Ishikawa (cell line): ENCODE results near the gene ASB7.

Experiments used
- CEBPB ChIP-seq: IDR thresholded peaks from 2 replicates; pipeline ENCODE4 v1.6.1; 2012
- CREB1 ChIP-seq: IDR thresholded peaks from 2 replicates; pipeline ENCODE4 v1.6.1; 2012; ENCODE audit warnings: low read depth
- EGR1 ChIP-seq: IDR thresholded peaks from 2 replicates; pipeline ENCODE4 v1.6.1; 2012
- FOXM1 ChIP-seq: IDR thresholded peaks from 2 replicates; pipeline ENCODE4 v1.6.1; 2012; ENCODE audit warnings: low read depth, borderline replicate concordance
- NFIC ChIP-seq: IDR thresholded peaks from 2 replicates; pipeline ENCODE4 v1.6.1; 2012
- RAD21 ChIP-seq: IDR thresholded peaks from 2 replicates; pipeline ENCODE4 v1.6.1; 2012; ENCODE audit warnings: low read depth
- TAF1 ChIP-seq: IDR thresholded peaks from 2 replicates; pipeline ENCODE4 v1.6.1; 2012; ENCODE audit warnings: low read depth, mild to moderate bottlenecking
- TCF12 ChIP-seq: IDR thresholded peaks from 2 replicates; pipeline ENCODE4 v1.6.1; 2012; ENCODE audit warnings: low read depth
- TEAD4 ChIP-seq: IDR thresholded peaks from 2 replicates; pipeline ENCODE4 v1.6.1; 2012
- YY1 ChIP-seq: IDR thresholded peaks from 2 replicates; pipeline ENCODE4 v1.6.1; 2012; ENCODE audit warnings: low read depth
- ZBTB7A ChIP-seq: IDR thresholded peaks from 2 replicates; pipeline ENCODE4 v1.6.1; 2012; ENCODE audit warnings: low read depth
- TF ChIP-seq, protein P1 (sequence below): IDR thresholded peaks from 2 replicates; pipeline ENCODE4 v1.6.1; 2012; ENCODE audit warnings: low read depth, mild to moderate bottlenecking
- TF ChIP-seq, protein P2 (sequence below): IDR thresholded peaks from 2 replicates; pipeline ENCODE4 v1.6.1; 2012
- TF ChIP-seq, protein P3 (sequence below): IDR thresholded peaks from 2 replicates; pipeline ENCODE4 v1.6.1; 2012

The ASB7 gene

DNA sequence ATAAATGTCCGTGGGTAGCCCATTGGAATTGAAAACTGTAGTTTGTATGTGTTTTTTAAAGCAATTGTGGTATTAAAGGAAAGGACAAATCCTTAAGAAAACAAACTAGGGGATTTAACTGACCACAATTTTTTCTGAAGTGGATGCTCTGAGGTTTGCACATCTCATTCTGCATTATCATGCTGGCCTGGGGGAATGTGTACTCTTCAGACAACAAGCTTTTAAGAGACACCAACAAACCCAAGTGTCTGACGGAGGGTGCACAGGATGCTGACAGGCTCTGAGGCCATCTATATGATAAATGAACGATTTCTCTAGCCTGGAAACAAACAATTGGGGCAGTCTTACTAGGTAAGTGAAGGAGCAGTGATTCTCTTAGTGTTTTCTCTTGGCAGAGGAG lies 9.5 kb upstream of the ASB7 start:
- no peak for TF ChIP-seq CEBPB
- no peak for TF ChIP-seq YY1
- TF ChIP-seq TEAD4, result no peak
- TF ChIP-seq ZBTB7A, result no peak
- TF ChIP-seq NFIC, result no peak
- TF ChIP-seq, protein P1, sequence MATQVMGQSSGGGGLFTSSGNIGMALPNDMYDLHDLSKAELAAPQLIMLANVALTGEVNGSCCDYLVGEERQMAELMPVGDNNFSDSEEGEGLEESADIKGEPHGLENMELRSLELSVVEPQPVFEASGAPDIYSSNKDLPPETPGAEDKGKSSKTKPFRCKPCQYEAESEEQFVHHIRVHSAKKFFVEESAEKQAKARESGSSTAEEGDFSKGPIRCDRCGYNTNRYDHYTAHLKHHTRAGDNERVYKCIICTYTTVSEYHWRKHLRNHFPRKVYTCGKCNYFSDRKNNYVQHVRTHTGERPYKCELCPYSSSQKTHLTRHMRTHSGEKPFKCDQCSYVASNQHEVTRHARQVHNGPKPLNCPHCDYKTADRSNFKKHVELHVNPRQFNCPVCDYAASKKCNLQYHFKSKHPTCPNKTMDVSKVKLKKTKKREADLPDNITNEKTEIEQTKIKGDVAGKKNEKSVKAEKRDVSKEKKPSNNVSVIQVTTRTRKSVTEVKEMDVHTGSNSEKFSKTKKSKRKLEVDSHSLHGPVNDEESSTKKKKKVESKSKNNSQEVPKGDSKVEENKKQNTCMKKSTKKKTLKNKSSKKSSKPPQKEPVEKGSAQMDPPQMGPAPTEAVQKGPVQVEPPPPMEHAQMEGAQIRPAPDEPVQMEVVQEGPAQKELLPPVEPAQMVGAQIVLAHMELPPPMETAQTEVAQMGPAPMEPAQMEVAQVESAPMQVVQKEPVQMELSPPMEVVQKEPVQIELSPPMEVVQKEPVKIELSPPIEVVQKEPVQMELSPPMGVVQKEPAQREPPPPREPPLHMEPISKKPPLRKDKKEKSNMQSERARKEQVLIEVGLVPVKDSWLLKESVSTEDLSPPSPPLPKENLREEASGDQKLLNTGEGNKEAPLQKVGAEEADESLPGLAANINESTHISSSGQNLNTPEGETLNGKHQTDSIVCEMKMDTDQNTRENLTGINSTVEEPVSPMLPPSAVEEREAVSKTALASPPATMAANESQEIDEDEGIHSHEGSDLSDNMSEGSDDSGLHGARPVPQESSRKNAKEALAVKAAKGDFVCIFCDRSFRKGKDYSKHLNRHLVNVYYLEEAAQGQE, result no peak
- TF ChIP-seq EGR1, result no peak
- TF ChIP-seq, protein P2, sequence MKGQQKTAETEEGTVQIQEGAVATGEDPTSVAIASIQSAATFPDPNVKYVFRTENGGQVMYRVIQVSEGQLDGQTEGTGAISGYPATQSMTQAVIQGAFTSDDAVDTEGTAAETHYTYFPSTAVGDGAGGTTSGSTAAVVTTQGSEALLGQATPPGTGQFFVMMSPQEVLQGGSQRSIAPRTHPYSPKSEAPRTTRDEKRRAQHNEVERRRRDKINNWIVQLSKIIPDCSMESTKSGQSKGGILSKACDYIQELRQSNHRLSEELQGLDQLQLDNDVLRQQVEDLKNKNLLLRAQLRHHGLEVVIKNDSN, result no peak
- TF ChIP-seq TAF1, result no peak
- TF ChIP-seq RAD21, result no peak
- no peak for TF ChIP-seq CREB1
- TF ChIP-seq, protein P3, sequence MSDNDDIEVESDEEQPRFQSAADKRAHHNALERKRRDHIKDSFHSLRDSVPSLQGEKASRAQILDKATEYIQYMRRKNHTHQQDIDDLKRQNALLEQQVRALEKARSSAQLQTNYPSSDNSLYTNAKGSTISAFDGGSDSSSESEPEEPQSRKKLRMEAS, result no peak
- TF ChIP-seq FOXM1, result no peak
- TF ChIP-seq TCF12, result no peak

DNA sequence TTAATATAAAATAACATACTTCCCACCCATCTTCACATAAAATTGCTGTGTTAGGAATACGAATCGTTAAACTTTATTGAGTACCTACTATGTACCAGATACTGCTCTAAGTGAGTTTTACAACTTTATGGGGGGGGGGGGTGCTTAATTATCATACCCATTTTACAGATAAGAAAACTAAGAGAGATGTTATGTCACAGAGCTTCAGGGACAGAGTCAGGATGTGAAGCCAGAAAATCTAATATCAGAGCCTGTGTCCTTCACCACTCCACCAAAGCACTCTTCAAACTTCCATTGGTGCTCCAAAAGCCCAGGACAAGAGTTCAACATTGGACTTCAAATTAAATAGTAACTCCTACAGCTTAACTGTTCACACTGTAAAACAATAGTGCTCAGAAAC lies 9.0 kb upstream of the ASB7 start:
- TF ChIP-seq, protein P3, result no peak
- no peak for TF ChIP-seq NFIC

DNA sequence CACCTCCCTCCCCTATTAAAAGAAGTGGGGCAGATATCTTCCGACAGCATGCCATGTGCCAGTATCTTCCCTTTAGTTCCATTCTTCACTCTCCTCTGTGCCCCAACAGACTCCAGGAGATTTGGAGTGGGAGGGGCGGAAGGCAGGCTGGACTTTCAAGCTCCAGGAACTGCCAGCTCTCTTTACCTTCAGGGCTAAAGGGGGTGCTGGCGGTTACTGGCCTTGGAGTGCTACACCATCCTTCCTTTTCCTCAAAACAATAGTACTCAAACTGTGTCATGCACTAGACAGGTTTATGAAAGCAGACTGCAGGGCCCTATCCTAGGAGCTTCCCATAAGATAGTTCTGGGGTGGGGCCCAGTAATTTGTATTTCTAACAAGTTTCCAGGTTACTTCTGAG lies 6.4 kb upstream of the ASB7 start:
- TF ChIP-seq YY1 (no peak), TEAD4 (no peak), FOXM1 (no peak), NFIC (no peak)

DNA sequence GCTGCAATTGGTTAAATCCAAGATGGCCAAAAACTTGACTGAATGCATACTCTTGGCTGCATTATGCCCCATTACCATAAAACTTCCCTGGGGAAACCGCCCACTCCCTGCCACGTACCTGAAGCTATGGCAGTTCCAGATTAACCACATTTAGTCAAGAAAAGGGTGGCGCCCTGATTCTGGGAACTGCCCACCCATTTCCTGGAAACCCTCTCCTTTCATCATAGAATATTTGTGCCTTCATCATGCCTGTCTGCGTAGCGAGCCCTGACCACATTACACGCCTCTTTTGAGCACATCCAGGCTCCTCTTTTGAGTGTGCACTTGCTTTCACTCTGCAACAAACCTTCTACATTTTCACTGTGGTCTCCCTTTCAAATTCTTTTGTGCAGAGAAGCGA lies 5.6 kb upstream of the ASB7 start:
- TF ChIP-seq TEAD4, result no peak
- TF ChIP-seq FOXM1, result no peak
- TF ChIP-seq RAD21, result no peak

DNA sequence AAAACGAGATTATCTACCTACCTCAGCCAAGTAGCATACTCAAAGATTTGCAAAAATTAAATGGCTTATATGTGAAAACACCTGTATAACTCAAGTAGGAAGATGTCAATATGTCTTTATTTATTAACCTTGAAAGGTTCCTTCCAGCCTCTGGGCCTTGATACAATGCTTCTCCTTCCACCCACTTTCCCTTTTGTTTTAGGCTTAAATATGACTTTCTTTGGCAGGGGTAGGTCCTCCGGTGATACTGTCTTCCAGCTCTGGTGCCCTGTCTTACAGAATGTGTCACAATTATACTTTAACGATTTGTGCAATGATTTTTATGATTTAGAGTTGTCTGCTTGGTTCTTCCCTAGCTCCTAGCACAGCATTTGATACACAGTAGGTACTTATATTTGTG lies 4.5 kb upstream of the ASB7 start:
- TF ChIP-seq, protein P1, result no peak
- TF ChIP-seq, protein P3, result no peak
- no peak for TF ChIP-seq TAF1
- TF ChIP-seq YY1, result no peak

DNA sequence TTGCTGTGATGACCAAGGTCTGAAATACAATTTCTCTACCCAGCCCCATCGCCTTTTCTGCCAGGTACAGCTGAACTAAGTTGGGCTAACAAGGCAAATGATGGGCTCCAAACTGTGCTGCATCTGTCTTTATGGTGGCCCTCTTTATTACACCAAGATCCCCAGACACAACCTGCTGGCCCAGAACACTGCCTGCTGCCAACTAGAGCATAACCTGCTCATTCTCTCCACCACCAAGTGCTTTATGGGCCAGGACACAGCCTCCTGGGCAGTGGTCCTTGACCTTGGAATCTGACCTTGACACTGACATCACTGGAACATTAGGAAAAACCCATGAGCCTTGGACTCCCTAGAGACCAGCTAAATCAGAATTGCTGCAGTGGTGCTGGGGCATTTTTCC lies 3.7 kb upstream of the ASB7 start:
- no peak for TF ChIP-seq FOXM1
- no peak for TF ChIP-seq CEBPB
- no peak for TF ChIP-seq NFIC
- TF ChIP-seq, protein P2, result no peak
- no peak for TF ChIP-seq TEAD4

DNA sequence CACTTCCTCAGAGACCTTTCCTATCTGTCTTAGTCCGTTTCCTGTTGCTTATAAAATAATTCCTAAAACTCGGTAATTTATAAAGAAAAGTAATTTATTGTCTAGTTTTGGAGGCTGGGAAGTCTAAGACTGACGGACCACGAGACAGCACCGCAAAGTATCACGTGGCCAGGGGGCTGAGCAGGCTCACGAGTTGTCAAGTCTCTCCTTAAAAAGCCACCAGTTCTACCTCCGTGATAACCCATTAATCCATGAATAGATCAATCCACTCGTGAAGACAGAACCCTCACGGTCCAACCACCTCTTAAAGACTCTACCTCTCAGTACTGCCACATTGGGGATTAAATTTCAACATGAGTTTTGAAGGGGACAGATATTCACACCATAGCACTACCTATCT lies 1.2 kb upstream of the ASB7 start:
- no peak for TF ChIP-seq TCF12
- TF ChIP-seq FOXM1, result no peak
- TF ChIP-seq, protein P2, result peak; percentile 74
- TF ChIP-seq TAF1, result no peak
